MV-4-11 (cell line): ENCODE results near the gene SAXO2.
"Not testable (repeated sequence)": the region's sequence is repeated elsewhere in the genome, so short reads cannot be mapped to it uniquely, and the experiment has no call there.

Experiments used
- DNase-seq: peaks from one replicate; lab custom pipeline; 2025; lab: John Stamatoyannopoulos, UW

Gene SAXO2

DNA sequence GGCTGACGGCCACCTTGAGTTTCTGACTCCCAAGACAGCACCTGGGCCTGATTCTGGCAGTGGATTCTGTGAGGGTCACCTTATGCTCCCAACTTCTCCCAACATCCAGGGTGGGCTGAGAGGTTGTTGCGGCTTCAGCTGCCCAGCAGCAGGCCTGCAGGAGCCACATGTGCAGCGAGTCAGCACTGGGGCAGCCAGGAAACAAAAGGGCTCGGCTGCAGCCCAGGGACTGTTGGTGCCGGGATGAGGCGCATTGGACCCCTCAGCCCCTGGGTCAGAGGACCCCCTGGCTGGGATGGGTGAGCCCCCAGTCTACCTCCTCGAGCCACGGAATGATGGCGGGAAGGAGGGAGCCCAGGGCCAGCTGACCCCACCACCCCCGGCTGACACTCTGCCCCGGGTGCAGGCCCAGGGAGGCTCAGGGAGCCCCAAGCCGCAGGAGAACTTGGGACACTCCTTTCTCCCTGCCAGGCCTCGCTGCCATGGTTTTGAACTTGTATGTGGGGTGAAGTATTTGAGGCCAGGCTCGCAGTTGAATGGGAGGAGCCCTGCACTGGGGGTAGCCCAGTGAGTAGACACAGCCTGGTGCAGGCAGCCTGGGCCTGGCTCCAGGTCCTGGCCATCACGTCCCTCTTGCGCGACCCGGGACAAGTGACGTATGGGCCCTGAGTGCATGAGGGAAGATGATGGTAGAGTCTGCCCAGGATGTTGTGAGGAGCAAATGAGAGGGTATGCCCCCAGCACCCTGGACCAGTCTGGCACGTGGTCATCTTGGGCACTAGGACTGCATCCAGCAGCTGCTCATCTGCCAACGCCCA is 51.5 kb downstream of the SAXO2 start:
- DNase-seq = not testable (repeated sequence)

DNA sequence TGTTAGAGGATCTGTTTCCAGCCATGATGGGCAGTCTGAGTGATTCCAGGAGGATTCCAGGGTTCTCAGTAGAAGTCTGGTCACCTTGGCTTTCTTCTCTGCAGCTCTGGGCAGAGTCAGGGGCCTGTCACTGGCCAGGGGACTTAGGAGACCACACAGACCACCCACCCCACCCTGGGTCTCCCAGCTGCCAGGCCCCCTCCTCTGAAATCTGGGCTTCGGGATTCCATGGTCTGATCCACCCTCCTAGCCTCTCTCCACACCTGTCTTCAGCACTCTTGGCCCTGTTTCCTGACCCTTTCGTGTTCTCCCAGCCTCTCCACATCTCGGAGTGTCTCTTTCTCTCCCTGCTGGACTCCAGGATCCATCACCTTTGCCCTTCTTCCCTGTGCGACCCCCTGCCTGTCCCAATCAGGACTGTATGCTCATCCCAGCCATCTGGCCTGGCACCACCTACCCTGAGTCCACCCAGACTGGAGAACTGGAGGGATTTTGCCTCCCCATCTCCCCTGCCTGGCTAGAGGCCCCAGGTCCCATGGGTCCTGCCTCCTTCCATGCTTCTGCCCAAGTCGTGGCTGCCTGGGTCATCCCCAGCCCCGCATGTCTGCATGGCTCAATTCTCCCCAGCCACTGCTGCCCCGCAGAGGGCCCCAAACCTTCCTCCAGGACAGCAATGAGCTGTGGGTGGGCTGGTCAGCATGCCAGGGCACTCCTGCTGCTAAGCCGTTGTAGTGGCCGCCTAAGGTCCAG is 52.3 kb downstream of the SAXO2 start:
- no peak for DNase-seq

DNA sequence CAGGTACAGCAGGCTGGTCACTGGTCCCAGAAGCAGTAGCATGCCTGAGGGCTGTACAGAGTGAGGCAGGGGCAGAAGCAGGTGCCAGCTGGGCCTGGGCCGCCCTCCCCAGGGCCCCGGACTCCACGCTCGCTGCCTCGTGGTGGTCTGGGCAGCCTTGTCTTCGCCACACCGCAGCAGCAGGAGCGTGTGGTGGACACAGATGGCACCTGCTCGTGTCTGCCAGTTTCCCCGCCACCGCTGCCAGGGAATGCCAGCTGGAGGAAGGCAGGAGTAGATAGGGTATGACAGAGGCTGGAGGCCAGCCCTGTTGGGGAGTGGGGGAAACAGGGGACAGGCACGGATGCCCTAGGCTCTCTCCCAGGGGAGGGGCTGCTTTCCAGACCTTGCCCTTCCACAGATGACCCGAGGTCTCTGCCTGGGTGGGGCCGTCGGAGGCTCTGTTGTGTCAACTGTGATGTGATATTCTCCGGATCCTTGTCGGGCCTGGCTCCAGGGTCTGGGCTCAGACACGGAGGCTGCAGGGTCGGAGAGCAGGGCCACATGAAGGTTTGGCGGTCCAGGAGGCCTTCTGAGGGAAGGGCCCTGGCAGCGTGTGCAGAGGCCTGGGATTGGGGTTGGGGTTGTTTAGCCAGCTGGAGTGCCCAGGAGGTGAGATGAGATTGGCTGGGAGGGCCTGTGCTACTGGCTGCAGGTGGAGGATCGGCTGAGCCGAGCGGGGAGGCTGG is 53.1 kb downstream of the SAXO2 start:
- DNase-seq = no peak

DNA sequence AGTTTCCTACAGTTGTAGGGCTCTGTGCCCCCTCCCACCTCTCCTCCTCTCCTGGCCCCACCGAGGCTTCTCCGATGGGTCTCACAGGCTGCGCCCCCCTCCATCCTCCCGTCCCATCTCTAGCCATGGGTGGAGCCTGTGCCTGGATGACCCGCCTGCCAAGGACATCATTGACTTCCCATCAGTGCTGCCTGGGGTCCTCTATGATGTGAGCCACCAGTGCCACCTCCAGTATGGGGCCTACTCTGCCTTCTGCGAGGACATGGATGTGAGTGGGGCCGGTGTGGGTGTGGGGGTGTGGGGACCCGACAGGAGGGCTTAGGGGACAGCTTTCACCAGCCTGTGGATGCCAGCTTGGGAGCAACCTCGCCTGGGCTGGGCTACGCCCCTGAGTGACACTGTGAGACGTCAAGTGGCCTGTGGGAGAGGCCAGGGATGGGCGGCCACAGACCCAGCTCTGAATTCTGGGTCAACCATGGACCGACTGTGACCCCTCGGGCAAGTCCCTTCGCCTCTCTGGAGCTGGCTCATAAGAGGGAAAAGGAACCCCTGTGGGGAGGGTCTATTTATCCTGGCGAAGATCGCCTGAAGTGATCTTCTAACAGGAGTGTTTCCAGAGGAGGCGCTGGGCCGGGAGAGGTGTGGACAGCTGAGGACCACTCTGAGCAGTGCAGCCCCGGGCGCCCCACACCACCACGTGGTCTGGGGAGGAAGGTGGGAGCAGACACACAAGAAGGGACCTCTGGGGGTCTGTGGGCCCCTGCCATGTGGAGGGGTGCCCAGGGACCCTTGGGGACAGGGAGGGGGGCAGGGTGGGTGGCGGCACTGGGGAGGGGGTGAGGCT is 53.9 kb downstream of the SAXO2 start:
- DNase-seq = not testable (repeated sequence)

DNA sequence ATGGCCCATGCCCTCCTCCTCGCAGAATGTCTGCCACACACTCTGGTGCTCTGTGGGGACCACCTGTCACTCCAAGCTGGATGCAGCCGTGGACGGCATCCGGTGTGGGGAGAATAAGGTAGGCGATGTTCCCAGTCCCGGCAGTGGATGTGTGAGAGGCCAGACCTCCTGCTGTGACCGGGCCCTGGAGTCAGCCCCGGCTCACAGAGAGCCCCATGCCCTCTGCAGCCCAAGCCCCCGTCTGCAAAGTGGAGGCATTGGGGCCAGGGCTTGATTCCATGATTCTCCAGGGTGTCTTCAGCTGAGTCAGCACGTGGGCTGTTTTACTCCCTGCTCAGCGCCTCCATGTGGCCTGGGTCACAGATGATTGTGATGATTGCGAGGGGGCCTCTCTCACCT is 54.5 kb downstream of the SAXO2 start:
- DNase-seq = no peak

DNA sequence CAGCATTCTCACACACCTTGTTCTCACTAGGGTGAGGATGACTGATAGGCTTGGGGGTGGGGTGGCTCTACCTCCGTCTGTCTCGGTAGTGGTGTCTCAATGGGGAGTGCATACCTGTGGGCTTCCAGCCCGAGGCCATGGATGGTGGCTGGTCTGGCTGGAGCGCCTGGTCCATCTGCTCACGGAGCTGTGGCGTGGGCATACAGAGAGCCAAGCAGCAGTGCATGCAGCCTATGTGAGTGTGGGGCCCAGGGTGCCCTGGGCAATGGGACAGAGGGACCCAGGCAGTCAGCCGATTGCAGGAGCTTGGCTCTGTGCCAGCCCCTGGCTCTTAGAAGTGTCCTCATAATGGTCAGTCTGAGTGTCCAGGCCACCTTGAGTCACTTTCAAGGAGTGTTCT is 54.9 kb downstream of the SAXO2 start:
- not testable (repeated sequence) for DNase-seq

DNA sequence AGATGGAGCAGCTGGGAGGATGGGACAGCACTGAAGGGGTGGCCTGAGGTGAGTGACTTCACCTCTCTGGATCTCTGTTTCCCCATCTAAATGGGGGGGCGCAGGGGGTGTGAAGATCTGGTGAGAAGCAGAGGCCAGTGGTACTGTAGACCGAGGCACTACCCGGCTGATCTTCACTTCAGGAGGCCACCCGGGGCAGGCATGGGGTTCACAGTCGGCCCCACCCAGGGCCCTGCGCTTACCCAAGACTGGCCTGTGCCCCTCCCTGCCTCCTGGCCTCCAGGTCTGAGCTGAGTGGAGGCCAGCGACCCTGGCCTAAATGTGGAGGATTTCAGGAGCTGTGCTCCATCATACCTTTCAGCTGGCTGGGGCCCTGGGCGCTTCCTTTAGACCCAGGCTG is 55.7 kb downstream of the SAXO2 start:
- not testable (repeated sequence) for DNase-seq

DNA sequence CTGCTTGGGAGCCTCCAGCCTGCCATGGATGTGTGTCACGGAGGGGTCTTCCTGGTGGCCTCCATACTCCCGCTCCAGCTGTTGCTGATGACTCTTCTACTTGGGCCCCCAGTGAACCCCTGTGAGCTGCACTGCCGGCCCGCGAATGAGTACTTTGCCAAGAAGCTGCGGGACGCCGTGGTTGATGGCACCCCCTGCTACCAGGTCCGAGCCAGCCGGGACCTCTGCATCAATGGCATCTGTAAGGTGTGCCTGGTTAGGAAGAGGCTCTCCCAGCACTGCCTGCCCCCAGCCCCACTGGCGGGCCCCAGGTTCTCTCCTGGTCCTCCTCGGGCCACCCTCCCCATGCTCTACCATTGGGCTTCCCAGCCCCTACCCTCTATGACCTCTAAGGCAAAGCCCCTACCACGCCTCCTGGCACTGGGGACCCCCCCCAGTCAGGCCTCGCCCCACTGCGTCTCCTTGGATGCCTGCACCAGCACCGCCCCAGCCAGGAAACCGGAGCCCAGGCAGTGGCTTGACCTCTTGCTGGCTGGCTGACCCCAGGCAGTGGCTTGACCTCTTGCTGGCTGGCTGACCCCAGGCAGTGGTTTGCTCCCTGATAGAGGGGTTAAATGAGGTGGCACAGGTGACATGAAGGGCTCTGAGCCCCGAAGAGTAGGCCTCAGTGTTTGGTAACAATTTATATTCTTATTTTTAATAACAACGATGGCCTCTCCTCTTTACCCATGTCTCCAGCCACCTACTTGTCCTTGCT is 57.1 kb downstream of the SAXO2 start:
- DNase-seq = not testable (repeated sequence)

DNA sequence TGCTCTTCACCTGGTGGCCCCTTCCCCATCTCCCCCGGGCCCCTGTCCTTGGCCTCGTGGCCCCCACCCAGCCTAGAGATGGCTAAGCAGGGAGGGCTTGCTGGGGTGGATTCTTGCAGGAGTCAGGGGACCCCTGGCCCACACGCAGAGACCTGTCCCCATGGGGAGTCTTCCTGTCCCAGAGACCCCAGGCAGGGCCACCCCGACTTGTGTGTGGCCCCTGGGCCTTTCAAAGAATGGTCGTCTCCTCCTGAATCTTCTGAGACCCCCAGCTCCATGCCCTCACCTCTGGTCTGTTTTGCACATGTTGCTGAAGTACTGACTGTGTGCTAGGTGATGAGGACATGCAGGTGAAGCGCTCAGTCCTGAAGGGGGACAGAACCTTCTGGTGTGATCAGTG is 58.2 kb downstream of the SAXO2 start:
- DNase-seq = not testable (repeated sequence)

DNA sequence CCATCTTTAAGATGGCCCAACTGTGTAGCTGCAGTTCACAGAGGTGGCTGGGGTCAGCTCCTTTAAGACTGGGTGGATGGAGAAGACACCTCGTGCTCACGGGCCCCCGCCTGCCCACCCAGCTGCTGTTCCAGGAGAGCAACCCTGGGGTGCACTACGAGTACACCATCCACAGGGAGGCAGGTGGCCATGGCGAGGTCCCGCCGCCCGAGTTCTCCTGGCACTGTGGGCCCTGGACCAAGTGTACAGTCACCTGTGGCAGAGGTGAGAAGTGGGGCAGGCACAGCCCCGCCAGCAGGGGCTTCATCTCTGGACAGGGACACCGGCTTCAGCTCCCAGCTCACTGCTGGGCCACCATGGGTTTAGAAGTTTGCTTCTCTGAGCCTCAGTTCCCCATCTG is 59.9 kb downstream of the SAXO2 start:
- not testable (repeated sequence) for DNase-seq

DNA sequence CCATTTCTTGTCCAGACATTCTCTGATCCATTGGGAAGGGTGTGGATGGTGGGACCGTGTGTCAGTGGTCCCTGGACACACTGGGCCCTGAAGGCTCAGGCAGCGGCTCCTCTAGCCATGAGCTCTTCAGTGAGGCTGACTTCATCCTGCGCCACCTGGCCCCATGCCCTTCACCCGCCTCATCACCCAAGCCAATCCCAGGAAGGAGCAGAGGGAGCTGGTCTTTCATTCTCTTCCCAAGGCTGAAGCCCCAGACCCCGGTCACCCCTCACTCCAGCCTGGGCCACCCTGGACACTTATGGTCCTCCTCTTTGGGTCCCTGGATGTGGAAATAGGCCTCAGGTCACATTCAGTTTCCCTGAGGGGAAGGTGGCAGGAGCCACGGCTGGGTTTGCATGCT is 62.2 kb downstream of the SAXO2 start:
- DNase-seq = not testable (repeated sequence)

DNA sequence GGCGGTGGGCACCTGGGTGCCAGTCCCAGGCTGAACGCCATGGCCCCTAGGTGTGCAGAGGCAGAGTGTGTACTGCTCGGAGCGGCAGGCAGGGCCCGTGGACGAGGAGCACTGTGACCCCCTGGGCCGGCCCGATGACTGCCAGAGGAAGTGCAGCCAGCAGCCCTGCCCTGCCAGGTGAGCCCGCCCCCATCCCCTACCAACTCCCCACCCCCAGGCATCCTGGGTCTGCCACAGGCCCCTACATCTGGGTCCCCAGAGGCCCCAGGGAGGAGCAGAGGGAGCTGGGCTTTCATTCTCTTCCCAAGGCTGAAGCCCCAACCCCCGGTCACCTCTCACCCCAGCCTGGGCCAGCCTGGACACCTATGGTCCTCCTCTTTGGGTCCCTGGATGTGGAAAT is 63.0 kb downstream of the SAXO2 start:
- not testable (repeated sequence) for DNase-seq

DNA sequence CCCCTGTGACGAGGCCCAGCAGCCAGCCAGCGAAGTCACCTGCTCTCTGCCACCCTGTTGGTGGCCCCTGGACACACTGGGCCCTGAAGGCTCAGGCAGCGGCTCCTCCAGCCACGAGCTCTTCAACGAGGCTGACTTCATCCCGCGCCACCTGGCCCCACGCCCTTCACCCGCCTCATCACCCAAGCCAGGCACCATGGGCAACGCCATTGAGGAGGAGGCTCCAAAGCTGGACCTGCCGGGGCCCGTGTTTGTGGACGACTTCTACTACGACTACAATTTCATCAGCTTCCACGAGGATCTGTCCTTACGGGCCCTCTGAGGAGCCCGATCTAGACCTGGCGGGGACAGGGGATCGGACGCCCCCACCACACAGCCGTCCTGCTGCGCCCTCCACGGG is 64.3 kb downstream of the SAXO2 start:
- not testable (repeated sequence) for DNase-seq

DNA sequence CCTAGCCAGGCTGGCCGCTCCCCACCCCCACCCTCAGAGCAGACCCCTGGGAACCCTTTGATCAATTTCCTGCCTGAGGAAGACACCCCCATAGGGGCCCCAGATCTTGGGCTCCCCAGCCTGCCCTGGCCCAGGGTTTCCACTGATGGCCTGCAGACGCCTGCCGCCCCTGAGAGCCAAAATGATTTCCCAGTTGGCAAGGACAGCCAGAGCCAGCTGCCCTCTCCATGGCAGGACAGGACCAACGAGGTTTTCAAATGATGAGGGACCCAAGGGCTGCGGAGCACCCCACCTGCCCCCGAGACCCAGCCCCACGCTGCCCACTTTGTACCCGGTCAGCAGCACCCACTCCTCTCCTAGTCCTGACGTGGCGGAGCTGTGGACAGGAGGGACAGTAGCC is 64.8 kb downstream of the SAXO2 start:
- not testable (repeated sequence) for DNase-seq

DNA sequence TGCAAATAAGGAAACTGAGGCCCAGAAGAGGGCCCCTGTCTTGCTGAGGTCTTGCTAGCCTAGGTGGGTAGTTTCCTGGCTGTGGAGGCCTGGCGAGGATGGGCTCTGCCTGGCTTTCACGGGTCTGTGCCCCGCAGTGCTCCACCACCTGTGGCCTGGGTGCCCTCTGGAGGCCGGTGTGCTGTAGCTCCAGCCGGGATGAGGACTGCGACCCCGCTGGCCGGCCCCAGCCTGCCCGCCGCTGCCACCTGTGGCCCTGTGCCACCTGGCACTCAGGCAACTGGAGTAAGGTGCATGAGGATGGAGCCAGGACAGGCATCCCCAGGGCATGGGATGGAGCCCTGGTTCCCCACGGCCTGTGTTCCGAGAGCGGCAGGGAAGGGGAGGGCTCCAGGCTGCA is 66.4 kb downstream of the SAXO2 start:
- DNase-seq = not testable (repeated sequence)

DNA sequence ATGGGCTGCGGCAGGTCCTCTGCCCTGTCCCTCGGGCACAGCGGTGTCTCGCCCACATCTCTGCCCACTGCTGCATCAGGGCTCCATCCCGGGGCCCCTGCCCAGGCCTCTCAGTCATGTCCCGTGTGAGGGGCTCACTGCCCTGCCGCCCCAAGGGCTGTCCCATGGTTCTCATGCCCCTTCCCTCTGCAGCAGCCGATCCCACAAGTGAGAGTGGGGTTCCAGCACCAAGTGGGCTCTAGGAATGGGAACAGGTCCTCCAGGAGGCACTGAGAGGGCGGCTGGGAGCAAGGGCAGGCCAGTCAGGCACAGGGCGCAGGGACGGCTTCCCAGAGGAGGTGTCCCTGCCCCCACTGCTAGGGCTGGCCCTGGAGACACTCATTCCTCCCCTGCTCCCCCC is 68.3 kb downstream of the SAXO2 start:
- not testable (repeated sequence) for DNase-seq

DNA sequence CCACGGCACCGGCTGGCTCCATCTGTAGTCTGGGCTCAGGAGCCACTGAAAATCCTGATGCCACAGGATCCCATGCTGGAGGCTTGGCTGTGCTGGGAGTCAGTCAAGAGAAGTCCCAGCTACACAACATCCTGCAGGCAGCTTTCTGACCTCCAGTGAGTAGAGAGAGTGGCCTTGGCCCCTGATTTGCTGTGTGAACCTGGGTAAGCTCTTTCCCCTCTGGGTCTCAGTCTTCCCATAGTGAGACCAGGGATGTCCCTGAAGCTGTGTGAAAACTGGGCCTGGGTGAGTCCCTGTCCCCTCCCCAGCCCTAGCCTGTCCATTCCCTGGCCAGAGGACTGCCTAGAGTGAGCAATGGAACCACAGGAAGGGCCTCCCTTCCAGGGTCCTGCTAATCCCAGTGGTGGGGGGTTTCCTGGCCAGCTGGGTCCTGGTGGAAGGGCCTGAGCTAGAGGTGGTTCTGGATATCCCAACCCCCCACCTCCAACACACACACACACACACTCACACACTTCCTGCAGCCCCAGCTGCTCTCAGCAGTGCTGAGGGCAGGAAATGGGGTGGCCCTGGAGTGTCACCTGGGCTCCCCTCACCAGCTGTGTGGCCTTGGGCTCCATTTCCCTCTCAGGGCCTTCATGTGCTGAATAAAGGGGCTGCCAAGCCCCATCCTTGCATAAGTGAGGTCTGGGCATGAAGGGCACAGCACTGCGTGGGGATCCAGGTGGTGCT is 69.1 kb downstream of the SAXO2 start:
- DNase-seq = not testable (repeated sequence)

DNA sequence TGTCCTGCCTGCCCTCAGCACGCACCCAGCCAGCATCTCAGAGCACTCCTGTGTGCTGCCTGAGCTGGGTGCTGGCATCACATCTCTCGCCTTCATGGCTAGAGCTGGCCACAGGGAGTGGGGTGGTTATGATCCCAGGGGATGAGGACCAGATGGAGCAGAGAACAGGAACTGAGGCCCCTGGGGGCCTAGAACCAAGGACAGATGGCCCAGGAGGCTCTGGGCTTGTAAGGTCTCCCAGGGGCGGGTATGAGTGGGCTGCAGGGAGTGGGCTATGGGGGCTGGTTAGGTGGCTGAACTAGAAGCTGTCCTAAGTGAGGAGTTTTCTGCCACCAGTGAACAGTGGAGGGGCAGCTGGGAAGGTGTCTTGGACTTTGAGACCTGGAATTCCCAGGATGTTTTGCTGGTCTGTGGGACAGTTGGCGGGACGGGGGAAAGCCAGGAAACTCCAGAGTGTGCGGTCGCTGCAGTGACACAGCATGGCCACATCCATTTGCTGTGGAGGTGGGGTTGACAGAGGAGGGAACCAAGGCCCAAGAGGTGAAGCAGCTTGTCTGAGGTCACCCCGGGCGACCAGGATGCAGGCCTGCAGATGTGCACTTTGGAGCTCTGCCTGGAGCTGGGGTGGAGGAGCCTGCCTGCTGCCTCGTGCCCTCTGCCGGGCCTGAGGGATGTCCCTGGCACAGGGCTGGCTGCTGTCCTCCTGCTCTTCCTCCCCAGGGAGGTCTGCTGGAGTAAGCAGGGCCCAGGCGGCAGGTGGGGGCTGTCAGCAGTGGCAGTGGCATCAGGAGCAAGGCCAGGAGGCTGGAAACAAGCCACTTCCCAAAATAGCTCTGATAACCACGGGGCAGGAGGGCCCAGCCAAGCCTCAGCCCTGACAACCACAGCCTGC is 70.3 kb downstream of the SAXO2 start:
- DNase-seq = not testable (repeated sequence)
